Measurements from ENCODE around the gene C19orf47.

The C19orf47 gene

DNA sequence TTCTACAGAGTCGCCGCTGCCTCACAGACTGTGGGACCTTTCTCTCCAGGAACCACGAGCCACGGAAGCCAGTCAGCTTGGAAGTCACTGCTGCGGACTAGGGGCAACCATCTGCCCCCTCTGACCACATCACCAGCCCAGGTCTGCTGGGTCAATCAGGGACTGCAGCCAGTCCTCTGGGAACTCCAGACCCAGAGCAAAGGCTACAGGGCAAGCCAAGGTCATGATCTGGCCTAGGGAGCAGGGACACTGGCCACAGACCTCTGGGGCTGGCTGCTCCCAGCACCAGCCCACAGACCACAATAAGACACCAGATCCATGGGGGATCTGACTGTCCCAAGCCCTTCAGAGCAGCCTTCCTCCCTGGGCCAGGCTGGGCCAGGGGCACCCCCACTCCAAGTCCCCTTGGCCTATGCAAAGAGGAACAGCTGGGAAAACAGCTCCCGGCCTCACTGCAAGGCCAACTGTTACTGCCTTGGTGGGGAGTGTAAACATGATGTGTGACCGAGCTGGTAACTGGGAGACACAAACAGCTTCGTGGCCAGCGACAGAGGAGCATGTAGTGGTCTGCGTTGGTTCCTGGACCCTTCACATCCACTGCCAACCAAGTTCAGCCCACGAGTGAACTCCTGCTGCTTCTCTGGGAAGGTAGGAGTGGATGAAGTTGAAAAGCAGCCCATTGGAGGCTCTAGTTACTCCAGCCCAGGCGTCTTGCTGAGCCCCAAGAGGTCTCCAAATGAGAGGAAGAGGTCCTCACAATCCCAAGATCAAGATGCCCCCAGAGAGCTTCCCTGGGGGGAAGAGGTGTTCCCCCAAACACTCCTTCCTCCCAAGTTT, 64.6 kb downstream of the C19orf47 start:
- DNase-seq (ENCODE audit: low read depth in 1 of 2, low spot score in 1 of 2) = no peak

DNA sequence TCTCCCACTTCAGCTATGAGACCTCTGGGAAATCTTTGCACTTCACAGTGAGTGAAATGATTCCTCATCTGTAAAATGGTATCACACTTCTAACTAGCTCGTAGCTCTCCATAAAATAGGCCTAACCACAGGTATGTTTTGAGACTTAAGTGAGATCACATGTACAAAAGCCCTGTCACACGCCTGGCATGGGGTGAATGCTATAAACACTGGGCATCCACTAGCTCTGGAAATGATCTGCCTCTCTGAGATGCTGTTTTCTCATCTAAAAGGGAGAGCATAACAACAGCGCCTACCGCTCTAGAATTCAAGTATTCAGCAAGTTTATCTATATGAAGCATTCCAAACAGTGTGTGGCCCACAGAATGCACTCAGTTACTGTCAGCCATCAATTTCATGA, 65.3 kb downstream of the C19orf47 start:
- DNase-seq (ENCODE audit: low read depth in 1 of 2, low spot score in 1 of 2) = no peak

DNA sequence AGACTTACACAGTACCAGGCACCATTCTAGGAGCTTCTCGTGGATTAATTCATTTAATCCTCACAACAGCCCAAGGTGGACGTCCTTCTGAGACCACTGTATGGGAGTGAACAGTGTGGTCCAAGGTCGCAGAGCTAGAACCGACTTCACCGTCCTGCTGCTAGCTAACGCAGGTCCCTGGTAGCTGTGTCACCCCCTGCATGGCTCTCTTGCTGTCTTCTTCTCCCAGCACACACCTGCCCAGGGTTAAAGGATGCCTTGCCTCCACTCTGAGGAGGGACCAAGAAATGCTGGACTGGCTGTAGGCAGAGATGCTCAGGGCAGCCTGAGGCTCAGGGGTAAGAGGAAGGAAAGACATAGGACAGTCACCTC, 66.0 kb downstream of the C19orf47 start:
- no peak for DNase-seq (ENCODE audit: low read depth in 1 of 2, low spot score in 1 of 2)

DNA sequence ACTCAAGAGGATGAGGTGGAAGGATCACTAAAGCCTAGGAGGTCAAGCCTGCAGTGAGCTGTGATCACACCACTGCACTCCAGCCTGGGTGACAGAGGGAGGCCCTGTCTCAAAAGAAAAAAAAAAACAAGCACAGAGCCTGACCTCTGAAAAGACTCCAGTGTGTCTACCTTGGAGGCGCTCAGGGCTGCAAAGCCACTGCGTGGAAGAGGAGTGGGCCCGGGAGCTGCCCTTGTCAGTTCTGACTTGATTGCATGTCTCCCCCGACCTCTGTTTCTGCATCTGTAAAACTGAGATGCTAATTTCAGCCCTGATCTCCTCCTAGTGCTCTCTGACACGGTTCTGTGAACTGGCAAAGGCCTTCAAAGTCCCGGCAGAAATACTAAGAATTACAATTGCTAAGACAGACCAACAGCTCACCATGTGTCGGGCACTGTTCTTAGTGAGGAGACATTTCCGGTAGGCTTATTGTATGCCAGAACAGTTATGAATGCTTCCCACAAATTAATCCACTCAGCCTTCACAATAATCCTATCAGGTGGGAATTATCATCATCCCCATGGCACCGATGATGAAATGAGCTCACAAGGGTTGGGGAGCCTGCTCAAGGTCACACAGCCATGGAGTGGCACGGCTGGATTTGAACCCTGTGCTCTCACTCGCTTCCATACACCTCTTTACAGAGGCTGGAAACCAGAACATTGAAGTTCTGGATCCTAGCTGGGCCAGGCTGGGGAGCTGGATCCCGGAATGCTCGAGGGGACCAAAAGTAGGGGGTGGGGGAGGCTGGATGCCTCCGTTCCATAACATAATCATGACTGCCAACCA, 66.6 kb downstream of the C19orf47 start:
- DNase-seq (ENCODE audit: low read depth in 1 of 2, low spot score in 1 of 2) = no peak

GRCh38 chr19:40280608-40281221, 67.5 kb downstream of the C19orf47 start:
- DNase-seq (ENCODE audit: low read depth in 1 of 2, low spot score in 1 of 2) = no peak

DNA sequence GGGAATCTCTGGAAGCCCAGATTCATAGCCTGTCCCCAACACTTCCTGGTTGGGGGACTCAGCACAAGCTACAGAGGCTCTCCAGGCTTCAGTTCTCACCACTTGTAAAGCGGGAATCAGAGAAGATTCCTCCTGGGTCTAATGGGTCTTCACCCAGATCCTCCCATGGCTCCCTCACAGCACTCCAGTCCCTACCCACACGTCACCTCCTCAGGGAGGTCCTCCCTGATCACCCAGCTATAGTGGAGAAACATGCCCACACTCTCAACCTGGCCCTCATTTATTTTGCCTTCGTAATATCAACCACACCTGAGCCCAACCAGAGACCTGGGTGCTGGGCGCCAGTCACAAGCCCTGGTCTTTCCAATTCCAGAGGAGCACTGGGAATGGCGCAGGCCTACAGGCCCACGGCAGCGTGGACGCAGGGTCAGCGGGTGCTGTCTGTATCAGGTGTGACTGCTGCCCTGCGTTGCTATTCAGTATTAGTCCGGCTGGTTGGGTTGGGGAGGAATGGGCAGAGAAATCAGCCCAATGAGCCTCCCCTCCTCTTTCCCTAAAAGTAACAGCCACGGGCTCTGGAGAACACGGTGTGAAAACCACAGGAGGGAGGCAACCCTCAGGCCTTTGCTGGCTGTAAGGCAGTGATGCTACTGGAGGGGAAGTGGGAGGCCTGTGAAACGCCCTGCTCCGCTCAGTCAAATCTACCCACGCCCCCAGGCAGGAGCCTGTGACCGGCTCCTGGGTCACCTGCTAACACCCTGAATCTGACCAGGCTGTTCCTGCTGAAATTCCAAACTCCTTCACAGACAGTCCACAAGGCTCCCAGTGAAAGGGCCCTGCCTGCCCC, 68.2 kb downstream of the C19orf47 start:
- DNase-seq (ENCODE audit: low read depth in 1 of 2, low spot score in 1 of 2) = no peak

DNA sequence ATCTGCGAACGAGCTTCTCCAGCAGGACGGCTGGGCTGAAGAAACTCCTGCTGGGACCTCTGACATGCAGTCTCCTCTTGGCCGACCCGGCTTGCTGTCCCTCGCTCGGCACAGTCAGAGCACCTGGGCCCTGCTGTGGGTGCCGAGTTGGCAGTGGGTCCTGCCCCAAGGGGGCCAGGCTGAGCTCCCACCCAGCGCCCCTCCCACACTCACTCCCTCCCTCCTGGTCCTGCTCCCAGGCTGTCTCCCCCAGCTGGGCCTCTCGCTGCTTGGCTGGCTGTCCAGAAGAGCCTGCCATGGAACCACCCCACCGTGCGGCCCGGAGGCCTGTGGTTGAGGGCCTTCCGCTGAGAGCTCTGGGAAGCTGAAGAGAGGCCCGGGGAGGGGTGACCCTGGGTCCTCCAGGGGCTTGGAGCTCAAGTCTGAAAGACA, 69.1 kb downstream of the C19orf47 start:
- no peak for DNase-seq (ENCODE audit: low read depth in 1 of 2, low spot score in 1 of 2)

GRCh38 chr19:40278361-40279035, 69.7 kb downstream of the C19orf47 start:
- DNase-seq (ENCODE audit: low read depth in 1 of 2, low spot score in 1 of 2) = no peak

DNA sequence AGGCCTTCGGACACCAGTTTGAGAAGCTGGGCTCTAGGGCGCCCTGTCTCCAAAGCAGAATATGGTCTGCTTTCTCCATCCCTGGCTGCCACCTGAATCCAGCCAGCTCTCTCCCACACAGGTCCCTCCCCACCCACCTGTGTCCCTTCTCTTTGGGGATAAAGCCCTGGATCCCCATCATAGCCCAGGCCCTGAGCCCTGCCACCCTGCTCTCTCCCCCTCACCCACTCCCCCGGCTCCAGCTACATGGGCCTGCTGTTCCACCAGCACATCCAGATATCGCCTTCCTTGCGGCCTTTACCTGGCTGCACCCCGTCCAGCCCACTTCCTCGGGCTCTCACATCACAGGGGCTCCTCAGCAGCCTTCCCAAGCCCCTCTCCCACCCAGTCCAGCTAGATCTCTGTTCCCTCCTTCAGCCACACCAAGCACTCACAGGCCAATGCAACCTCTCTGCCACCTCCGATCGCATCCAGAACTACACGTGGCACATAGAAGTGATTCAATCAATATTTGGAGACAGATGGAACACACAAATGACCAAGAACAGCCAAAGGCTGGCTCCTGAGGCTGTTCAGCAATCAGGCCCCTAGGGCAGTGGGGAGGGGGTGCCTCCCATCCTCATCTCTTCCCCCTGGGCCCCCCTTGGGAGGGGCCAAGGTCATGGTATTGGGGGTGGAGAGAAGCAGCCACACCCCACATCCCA, 70.7 kb downstream of the C19orf47 start:
- no peak for DNase-seq (ENCODE audit: low read depth in 1 of 2, low spot score in 1 of 2)

DNA sequence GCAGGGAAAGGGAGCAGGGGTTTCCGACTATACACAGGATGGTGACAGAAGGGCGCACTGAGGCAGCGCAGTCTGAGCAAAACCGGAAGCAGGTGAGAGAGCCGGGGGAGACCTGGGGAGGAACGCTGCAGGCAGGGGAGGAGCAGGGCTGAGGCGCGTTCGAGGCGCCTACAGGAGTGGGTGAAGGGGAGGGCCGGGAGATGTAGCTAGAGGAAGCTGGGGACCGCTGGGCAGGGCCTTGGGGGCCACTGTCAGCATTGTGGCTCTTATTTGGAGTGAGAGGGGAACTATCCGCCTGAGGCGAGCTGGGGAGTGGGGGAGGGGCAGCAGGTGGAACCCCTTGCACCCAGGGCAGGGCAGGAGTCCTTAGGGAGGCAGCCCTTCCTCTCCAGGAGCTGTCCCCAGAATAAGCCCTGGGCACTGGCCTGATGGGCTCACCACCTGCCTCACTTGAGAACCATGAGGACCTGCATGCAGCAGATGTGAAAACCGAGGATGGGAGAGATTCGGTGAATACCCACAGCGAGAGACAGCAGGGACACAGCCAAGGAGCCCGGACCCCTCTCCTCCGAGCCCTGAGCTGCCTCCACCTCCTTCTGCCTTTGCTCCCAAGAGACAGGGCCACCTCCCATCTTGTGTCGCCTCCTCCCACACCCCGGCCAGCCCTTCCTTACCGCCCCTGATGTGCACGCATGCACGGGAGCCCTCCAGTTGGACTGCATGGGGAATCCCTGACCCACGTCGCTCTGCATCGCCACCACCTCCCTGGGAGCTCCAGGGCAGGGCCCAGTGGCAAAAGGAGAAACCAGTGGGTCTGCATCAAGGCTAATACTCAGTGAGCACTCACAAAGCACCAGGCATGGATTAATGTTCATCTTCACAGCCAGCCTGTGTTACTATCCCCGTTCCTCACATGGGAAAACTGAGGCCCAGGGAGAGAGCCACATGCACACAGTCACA, 73.3 kb downstream of the C19orf47 start:
- no peak for DNase-seq (ENCODE audit: low read depth in 1 of 2, low spot score in 1 of 2)

DNA sequence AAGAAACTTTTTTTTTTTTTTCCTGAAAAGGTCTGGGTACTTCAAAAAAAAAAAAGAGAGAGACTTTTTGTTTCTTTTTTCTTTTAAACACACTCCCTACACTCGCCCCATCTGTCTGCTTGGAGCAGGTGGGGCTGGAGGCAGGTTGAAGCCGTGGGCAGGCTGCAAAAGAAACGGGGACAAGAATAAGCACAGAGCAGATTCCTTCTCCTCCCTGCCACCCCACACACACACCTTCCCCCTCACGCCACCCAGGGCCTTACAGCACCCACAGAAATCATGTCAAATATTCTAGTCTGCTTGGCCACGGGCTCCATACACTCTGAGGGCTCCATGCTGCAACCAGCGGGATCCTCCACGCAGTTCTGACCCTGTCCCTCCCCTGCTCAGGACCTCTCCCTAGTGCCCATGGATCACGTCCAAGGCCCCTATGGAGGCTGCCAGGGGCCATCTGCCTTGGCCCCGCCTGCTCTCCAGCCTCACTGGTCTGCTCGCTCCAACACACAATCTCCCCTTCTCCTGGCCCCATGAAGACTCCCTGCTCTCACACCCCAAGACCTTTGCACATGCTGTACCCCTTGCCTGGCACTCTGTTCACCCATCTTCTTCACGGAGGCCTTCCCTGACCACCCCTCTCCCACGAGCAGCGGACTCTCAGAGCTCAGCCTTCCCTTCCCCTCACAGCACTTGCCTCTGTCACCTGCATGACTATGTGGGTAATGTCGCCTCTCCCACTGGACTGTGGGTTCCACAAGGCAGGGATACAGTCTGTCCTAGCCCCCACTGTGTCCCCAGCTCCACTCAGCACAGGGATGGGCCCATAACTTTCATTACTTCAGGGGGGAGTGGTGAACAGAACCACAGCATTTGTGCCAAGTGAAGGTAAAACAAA, 74.5 kb downstream of the C19orf47 start:
- DNase-seq (ENCODE audit: low read depth in 1 of 2, low spot score in 1 of 2) = no peak

DNA sequence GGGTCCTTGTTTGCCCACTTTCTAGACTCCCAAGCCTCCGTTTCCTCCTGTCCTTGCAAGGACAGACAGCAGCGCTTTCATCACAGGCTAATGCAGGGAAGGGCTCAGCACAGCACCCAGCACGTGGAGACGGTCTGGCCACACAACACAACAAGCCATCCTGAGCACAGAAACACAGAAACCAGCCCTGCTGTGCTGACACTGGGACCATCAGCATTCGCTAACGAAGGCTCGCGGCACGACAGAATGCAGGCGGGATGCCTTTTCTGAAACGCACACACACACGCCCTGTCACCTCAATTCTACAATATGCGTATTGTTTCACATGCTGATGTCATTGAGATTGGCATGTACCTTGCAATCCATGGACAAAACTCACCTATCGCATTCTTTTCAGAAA, 75.9 kb downstream of the C19orf47 start:
- no peak for DNase-seq (ENCODE audit: low read depth in 1 of 2, low spot score in 1 of 2)

DNA sequence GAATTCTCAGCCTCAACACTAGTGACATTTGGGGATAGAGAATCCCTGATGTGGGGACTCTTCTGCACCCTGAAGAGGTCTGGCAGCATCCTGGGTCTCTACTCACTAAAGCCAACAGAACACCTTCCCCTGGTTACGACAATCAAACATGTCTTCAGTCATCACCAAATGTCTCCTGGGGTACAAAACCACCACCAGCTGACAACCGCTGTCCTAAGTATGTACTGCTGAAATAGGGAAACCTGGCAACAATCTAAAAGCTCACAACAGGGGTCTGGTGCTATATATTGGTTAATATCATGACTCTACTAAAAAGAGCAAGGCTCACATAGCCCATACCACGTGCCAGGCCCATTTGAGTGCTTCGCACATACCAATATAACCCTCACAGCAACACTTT, 76.5 kb downstream of the C19orf47 start:
- no peak for DNase-seq (ENCODE audit: low read depth in 1 of 2, low spot score in 1 of 2)

DNA sequence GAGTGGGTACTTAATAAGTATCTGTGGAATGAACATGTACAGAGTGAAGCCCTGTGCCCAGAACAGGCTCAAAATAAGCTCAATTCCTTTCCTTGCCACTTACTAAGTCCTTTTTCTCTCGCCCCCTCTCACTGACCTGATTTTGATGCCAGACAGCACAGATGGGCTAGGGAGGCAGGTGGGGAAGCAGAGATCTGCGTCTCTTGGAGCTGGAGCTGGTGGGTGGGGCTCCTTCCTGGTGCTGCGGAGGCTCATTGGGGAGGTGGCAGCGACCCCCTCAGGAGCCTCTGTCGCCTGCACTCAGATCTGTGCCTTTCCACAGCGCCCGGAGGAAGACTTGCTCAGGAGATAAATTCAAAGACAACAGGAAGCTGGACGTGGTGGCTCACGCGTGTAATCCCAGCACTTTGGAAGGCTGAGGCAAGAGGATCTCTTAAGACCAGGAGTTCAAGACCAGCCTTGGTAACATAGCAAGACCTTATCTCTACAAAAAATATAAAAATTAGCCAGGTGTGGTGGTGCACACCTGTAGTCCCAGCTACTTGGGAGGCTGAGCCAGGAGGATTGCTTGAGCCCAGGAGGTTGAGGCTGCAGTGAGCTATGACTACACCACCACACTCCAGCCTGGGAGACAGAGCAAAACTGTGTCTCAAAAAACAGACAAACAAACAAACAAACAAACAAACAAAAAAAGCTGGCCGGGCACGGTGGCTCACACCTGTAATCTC, 77.7 kb downstream of the C19orf47 start:
- DNase-seq (ENCODE audit: low read depth in 1 of 2, low spot score in 1 of 2) = no peak

Measured in stimulated activated CD4-positive, alpha-beta T cell treated with anti-CD3 and anti-CD28 coated beads, Interleukin-15, amount 100 ng/mL, for 1 hour (primary cell).